IMR-90 (cell line): ENCODE measurements around the gene HNRNPA1L2. TPM values are rescaled to one million over a fixed set of nuclear protein-coding genes. Genes with fewer than 3 reads are reported as not detected.

Experiments
- ATAC-seq: fragments of 200-7000 bp; cut with Tn5 transposase; 2 replicates; pipeline ENCODE4 v1.9.1; 2020; ENCODE audit warnings: low read depth, mild to moderate bottlenecking, moderate library complexity
- BruUV-seq: library from RNA; stranded (reverse); fragments of 400-500 nt; replicated peaks from 2 replicates; lab custom pipeline; 2021; lab: Mats Ljungman, UMichigan
- CTCF ChIA-PET: fragments of 300-600 bp; formaldehyde crosslinking; extraction: SDS; loops from one replicate; lab custom pipeline; 2021; ENCODE audit warnings: antibody characterized with exemption; lab: Yijun Ruan, JAX
- POLR2A ChIA-PET: fragments of 300-600 bp; sonication (Branson Sonifier 250); formaldehyde crosslinking; loops from one replicate; lab custom pipeline; 2022; ENCODE audit warnings: antibody characterized with exemption; ENCODE audit not compliant: unreplicated experiment; lab: Charles Lee
- DNase-seq: peaks from one replicate; pipeline ENCODE4 v3.0.0; 2013
- H2AFZ ChIP-seq: replicated peaks from 2 replicates; pipeline ENCODE3; 2013; ENCODE audit warnings: low read length, mild to moderate bottlenecking; ENCODE audit not compliant: poor library complexity
- H2AK5ac ChIP-seq: 2 replicates; pipeline ENCODE4 v1.6.1; 2013; ENCODE audit warnings: low read depth, low read length, inconsistent platforms
- H2AK9ac ChIP-seq: replicated peaks from 2 replicates; pipeline ENCODE3; 2013; ENCODE audit warnings: mild to moderate bottlenecking, low read depth, low read length, moderate library complexity; ENCODE audit not compliant: poor library complexity
- H2BK120ac ChIP-seq: 2 replicates; pipeline ENCODE4 v1.6.1; 2013; ENCODE audit warnings: low read depth, low read length, inconsistent platforms
- H2BK15ac ChIP-seq: 3 replicates; pipeline ENCODE4 v1.6.1; 2013; ENCODE audit warnings: low read depth, low read length, inconsistent platforms
- H2BK20ac ChIP-seq: 2 replicates; pipeline ENCODE4 v1.6.1; 2013; ENCODE audit warnings: low read depth, mild to moderate bottlenecking, inconsistent platforms, low read length, moderate library complexity
- H2BK5ac ChIP-seq: 2 replicates; pipeline ENCODE4 v1.6.1; 2013; ENCODE audit warnings: mild to moderate bottlenecking, low read depth, low read length, inconsistent platforms; ENCODE audit not compliant: poor library complexity, severe bottlenecking
- H3K14ac ChIP-seq: replicated peaks from 2 replicates; pipeline ENCODE4 v1.6.1; 2013; ENCODE audit warnings: low read depth, low read length, inconsistent platforms
- H3K18ac ChIP-seq: 2 replicates; pipeline ENCODE4 v1.6.1; 2013; ENCODE audit warnings: low read depth, low read length, control low read depth
- H3K23ac ChIP-seq: 2 replicates; pipeline ENCODE4 v1.6.1; 2013; ENCODE audit warnings: low read depth, low read length, inconsistent platforms
- H3K27ac ChIP-seq: 2 replicates; pipeline ENCODE4 v1.5.1; 2013; ENCODE audit warnings: mild to moderate bottlenecking, control low read depth, low read length; ENCODE audit not compliant: insufficient read depth
- H3K27me3 ChIP-seq: 2 replicates; pipeline ENCODE4 v1.6.1; 2013; ENCODE audit warnings: low read length; ENCODE audit not compliant: control insufficient read depth, insufficient read depth
- H3K36me3 ChIP-seq: 2 replicates; pipeline ENCODE4 v1.6.1; 2013; ENCODE audit warnings: low read length, mixed read lengths; ENCODE audit not compliant: control insufficient read depth, insufficient read depth
- H3K4ac ChIP-seq: 2 replicates; pipeline ENCODE4 v1.6.1; 2013; ENCODE audit warnings: low read depth, low read length, inconsistent platforms
- H3K4me1 ChIP-seq: 2 replicates; pipeline ENCODE4 v1.6.1; 2013; ENCODE audit warnings: low read length, mixed read lengths; ENCODE audit not compliant: control insufficient read depth, insufficient read depth
- H3K4me2 ChIP-seq: 2 replicates; pipeline ENCODE4 v1.6.1; 2013; ENCODE audit warnings: low read depth, mild to moderate bottlenecking, control low read depth, low read length, moderate library complexity
- H3K4me3 ChIP-seq: 2 replicates; pipeline ENCODE4 v1.5.1; 2013; ENCODE audit warnings: low read depth, mild to moderate bottlenecking, control low read depth, low read length, moderate library complexity; ENCODE audit not compliant: insufficient read depth
- H3K56ac ChIP-seq: 2 replicates; pipeline ENCODE4 v1.6.1; 2013; ENCODE audit warnings: low read length, inconsistent platforms; ENCODE audit not compliant: insufficient read depth; ENCODE audit errors: extremely low read depth
- H3K79me1 ChIP-seq, 2 experiments: 2 replicates each; pipeline ENCODE4 v1.6.1; 2013; ENCODE audit warnings: low read length in 2 of 2, inconsistent platforms in 1 of 2, low read depth in 1 of 2
- H3K9ac ChIP-seq: 2 replicates; pipeline ENCODE4 v1.6.1; 2013; ENCODE audit warnings: low read depth, low read length, control low read depth
- H3K9me1 ChIP-seq: 2 replicates; pipeline ENCODE4 v1.6.1; 2013; ENCODE audit warnings: low read length, inconsistent platforms; ENCODE audit not compliant: insufficient read depth
- H3K9me3 ChIP-seq: 2 replicates; pipeline ENCODE4 v1.6.1; 2013; ENCODE audit warnings: low read length; ENCODE audit not compliant: control insufficient read depth, insufficient read depth
- H4K20me1 ChIP-seq: 2 replicates; pipeline ENCODE4 v1.6.1; 2013; ENCODE audit warnings: low read length, inconsistent platforms; ENCODE audit not compliant: insufficient read depth
- H4K5ac ChIP-seq: 2 replicates; pipeline ENCODE4 v1.6.1; 2013; ENCODE audit warnings: mild to moderate bottlenecking, low read depth, low read length, control low read depth
- H4K8ac ChIP-seq, 2 experiments: 2 replicates each; pipeline ENCODE4 v1.6.1; 2013; ENCODE audit warnings: low read depth in 2 of 2, low read length in 2 of 2, control low read depth in 1 of 2, inconsistent platforms in 1 of 2
- H4K91ac ChIP-seq: 2 replicates; pipeline ENCODE4 v1.6.1; 2013; ENCODE audit warnings: low read depth, low read length, inconsistent platforms; ENCODE audit not compliant: insufficient read depth
- CEBPB ChIP-seq: IDR thresholded peaks from 2 replicates; pipeline ENCODE4 v1.6.1; 2012; ENCODE audit warnings: low read depth, low read length, improper control_type of control experiment
- CHD1 ChIP-seq: IDR thresholded peaks from 2 replicates; pipeline ENCODE4 v1.6.1; 2012; ENCODE audit warnings: low read depth, low read length, improper control_type of control experiment
- MXI1 ChIP-seq: IDR thresholded peaks from 2 replicates; pipeline ENCODE4 v1.6.1; 2012; ENCODE audit warnings: low read depth, mild to moderate bottlenecking, low read length, moderate library complexity, borderline replicate concordance
- NFE2L2 ChIP-seq: fragments of 150-350 bp; IDR thresholded peaks from 2 replicates; pipeline ENCODE4 v1.6.1; 2016; ENCODE audit warnings: low read depth, mild to moderate bottlenecking, low read length
- RAD21 ChIP-seq: IDR thresholded peaks from 2 replicates; pipeline ENCODE4 v1.6.1; 2012; ENCODE audit warnings: low read length, improper control_type of control experiment
- RCOR1 ChIP-seq: IDR thresholded peaks from 2 replicates; pipeline ENCODE4 v1.6.1; 2012; ENCODE audit warnings: mild to moderate bottlenecking, low read length, improper control_type of control experiment; ENCODE audit not compliant: insufficient replicate concordance
- USF2 ChIP-seq: fragments of 150-350 bp; IDR thresholded peaks from 2 replicates; pipeline ENCODE4 v1.6.1; 2017; ENCODE audit warnings: mild to moderate bottlenecking, antibody characterized with exemption, low read length, low read depth
- WGBS, 2 experiments: methylation state at CpG; one replicate each; pipeline versions ENCODE4 v1.1.5 to v1.1.7; 2013; ENCODE audit warnings: missing lambda C conversion rate in 2 of 2; ENCODE audit not compliant: insufficient read length in 1 of 2; ENCODE audit errors: extremely low coverage in 2 of 2; 5-methylcytosine and 5-hydroxymethylcytosine counted together
- dilution Hi-C: fragments of 300-500 bp; cut with HindIII; formaldehyde crosslinking; loops from one replicate; pipeline ENCODE4 v1.14.3; 2018; ENCODE audit warnings: low sequenced_read_pairs; ENCODE audit not compliant: unreplicated experiment
- in situ Hi-C: fragments of 300-500 bp; cut with MboI; formaldehyde crosslinking; loops from 3 replicates; pipeline ENCODE4 v1.14.3; 2019; ENCODE audit warnings: low sequenced_read_pairs, inconsistent platforms, mixed read lengths
- intact Hi-C: fragments of 100-400 bp; cut with micrococcal nuclease; formaldehyde crosslinking; loops from 2 replicates; pipeline ENCODE4 v1.10.0; 2022
- polyA plus RNA-seq, 3 experiments: library from polyadenylated mRNA; depleted of rRNA; stranded (reverse); fragments of >200 nt; gene quantifications; 2 replicates each; pipeline ENCODE4 v1.2.3, GENCODE V29; 2012; ENCODE audit warnings: low replicate concordance in 1 of 3
- total RNA-seq: library from RNA; depleted of rRNA; stranded (reverse); fragments of >200 nt; gene quantifications from 2 replicates; pipeline ENCODE4 v1.2.3, GENCODE V29; 2012
- TF ChIP-seq, protein P1 (sequence below): fragments of 150-350 bp; IDR thresholded peaks from 2 replicates; pipeline ENCODE4 v1.6.1; 2016; ENCODE audit warnings: low read depth, mild to moderate bottlenecking, low read length, moderate library complexity, borderline replicate concordance

Gene HNRNPA1L2
- total and polyA plus RNA-seq, 2 of the 4 experiments (the other 2 are of a cell fraction): 3.4 to 9.3 TPM

DNA sequence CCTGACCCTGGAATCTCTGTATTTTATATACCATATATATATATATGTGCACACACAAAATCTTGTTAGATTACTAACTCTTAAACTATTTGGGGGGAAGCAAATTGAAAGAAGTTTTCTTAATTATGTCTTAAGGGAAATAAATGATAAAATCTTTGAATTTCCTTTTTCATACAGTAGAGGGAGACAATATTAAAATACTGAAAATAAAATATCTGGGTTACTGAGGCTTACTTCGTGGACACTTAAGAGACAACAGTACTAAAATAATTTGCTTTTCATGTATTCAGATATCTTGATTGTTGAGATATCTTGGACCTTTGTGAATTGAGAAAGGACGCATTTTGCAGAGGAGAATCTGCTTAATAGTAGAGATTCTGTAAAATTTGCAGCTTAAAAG is 27.4 kb downstream of the HNRNPA1L2 start:
- Histone ChIP-seq H3K14ac (no peak overlapping the region), H2BK120ac (no peak overlapping the region), H3K9me3 (no peaks in the 10 kb centered on the region), H3K18ac (no peak overlapping the region), H2BK20ac (no peak overlapping the region), H3K4ac (no peak overlapping the region), H3K4me3 (no peak overlapping the region), H2AFZ (no peak overlapping the region), H3K36me3 (peaks cover 15% of the 10 kb centered on the region), H3K27ac (no peak overlapping the region), H3K4me2 (no peak overlapping the region), H3K79me1 (peaks cover 8 to 11% of the 10 kb centered on the region in 2 experiments; a peak in 3 of 4 replicates), H2AK9ac (no peak overlapping the region), H3K56ac (no peak overlapping the region), H2BK5ac (no peak overlapping the region), H4K8ac (no peak overlapping the region), H4K91ac (no peak overlapping the region), H4K20me1 (no peaks in the 10 kb centered on the region; the same call in 1 of the 2 replicates), H3K9me1 (no peaks in the 10 kb centered on the region), H4K5ac (no peak overlapping the region), H2BK15ac (no peak overlapping the region), H3K9ac (no peak overlapping the region), H3K27me3 (no peaks in the 10 kb centered on the region), H2AK5ac (no peak overlapping the region), H3K23ac (no peak overlapping the region), H3K4me1 (no peaks in the 10 kb centered on the region)
- TF ChIP-seq RAD21: no peak
- no peak for TF ChIP-seq CEBPB
- no peak for TF ChIP-seq CHD1
- TF ChIP-seq, protein P1, sequence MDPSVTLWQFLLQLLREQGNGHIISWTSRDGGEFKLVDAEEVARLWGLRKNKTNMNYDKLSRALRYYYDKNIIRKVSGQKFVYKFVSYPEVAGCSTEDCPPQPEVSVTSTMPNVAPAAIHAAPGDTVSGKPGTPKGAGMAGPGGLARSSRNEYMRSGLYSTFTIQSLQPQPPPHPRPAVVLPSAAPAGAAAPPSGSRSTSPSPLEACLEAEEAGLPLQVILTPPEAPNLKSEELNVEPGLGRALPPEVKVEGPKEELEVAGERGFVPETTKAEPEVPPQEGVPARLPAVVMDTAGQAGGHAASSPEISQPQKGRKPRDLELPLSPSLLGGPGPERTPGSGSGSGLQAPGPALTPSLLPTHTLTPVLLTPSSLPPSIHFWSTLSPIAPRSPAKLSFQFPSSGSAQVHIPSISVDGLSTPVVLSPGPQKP: no peak
- TF ChIP-seq MXI1: no peak
- no peak for TF ChIP-seq RCOR1
- no peak for TF ChIP-seq NFE2L2
- no peak for TF ChIP-seq USF2
- ChIA-PET CTCF (no interaction called here), POLR2A (no interaction called here)
- ATAC-seq (no peak), DNase-seq (no peak)
- dilution Hi-C loops (no loop called here), intact Hi-C loops (no loop called here), in situ Hi-C loops (no loop called here)
- no CpG with 5 or more reads among the region's 2 CpGs for WGBS, 2 experiments
- no TSS peak for BruUV-seq
